Psoas muscle (tissue), 8 donors: ENCODE measurements around the gene MB21D2. TPM values are rescaled to one million over a fixed set of nuclear protein-coding genes. Genes with fewer than 3 reads are reported as not detected.
A peak's percentile ranks its signal among the peaks of the same experiment; 100 is the strongest.

ENCODE experiments used
- ATAC-seq, 4 donors: fragments of 200-7000 bp; cut with Tn5 transposase; one replicate each; pipeline ENCODE4 v1.9.1; 2020; ENCODE audit warnings: moderate library complexity in 3 of 4, mild to moderate bottlenecking in 2 of 4
- DNase-seq, 2 donors: peaks; one replicate each; pipeline ENCODE4 v3.0.0-alpha.2; 2020
- H3K27ac ChIP-seq: fragments of 200-600 bp; one replicate; pipeline ENCODE4 v1.8.0; 2022
- H3K27me3 ChIP-seq, 3 donors: fragments of 200-600 bp in 1 of 3; one replicate each; pipeline versions ENCODE4 v1.6.1 to v1.8.0; 2013 to 2022; ENCODE audit warnings: low read length in 2 of 3, mild to moderate bottlenecking in 2 of 3, moderate library complexity in 1 of 3; ENCODE audit not compliant: insufficient read depth in 3 of 3
- H3K36me3 ChIP-seq, 2 donors: fragments of 200-600 bp in 1 of 2; one replicate each; pipeline versions ENCODE4 v1.6.1 to v1.8.0; 2013 to 2022; ENCODE audit warnings: low read depth in 1 of 2, mild to moderate bottlenecking in 1 of 2, moderate library complexity in 1 of 2; ENCODE audit not compliant: insufficient read depth in 1 of 2
- H3K4me1 ChIP-seq: fragments of 200-600 bp; one replicate; pipeline ENCODE4 v1.8.0; 2022
- H3K4me3 ChIP-seq: fragments of 200-600 bp; one replicate; pipeline ENCODE4 v1.8.0; 2022; ENCODE audit warnings: mild to moderate bottlenecking
- H3K9me3 ChIP-seq: fragments of 200-600 bp; one replicate; pipeline ENCODE4 v1.8.0; 2022
- CTCF ChIP-seq: fragments of 200-600 bp; IDR thresholded peaks from one replicate; pipeline ENCODE4 v1.8.0; 2022; ENCODE audit warnings: antibody characterized with exemption
- WGBS, 3 donors: extraction: QIAGEN DNeasy Blood & Tissue Kit; methylation state at CpG; one replicate each; pipeline versions ENCODE4 v1.1.6 to v1.1.7; 2013; 5-methylcytosine and 5-hydroxymethylcytosine counted together
- intact Hi-C, 2 donors: fragments of 100-400 bp; cut with DNase I; formaldehyde crosslinking; loops; one replicate each; pipeline versions ENCODE4 v1.11.0 to v1.14.2; 2022
- polyA plus RNA-seq, 3 donors: library from polyadenylated mRNA; stranded (reverse); fragments of 200-250 nt; gene quantifications; one replicate each; pipeline ENCODE4 v1.2.3, GENCODE V29; 2013
- total RNA-seq, 4 donors: library from RNA; stranded (reverse); fragmentation: NEBNext Ultra II Directional in 2 of 4; extraction: Animal tissue kit (Norgen Biotek cat#: 25700) in 2 of 4; gene quantifications; one replicate each; pipeline versions ENCODE4 v1.2.1 to v1.2.4, GENCODE V29; 2021 to 2023
- donor health status: healthy with polysubstance abuse.
- donor health status: DM: no; HTN: no; CAD: no; lungs with moderate emphysema.
- donor health status: Bipolar disorder and iron deficiency.
- donor health status: healthy.
- donor health status: DM: yes; HTN: yes; CAD: no.
- donor health status: DM: no; HTN: no; CAD: no.
- donor health status: DM: no; HTN: no; CAD: no.
- donor health status: DM: yes; HTN: yes; CAD: no.

MB21D2 gene
- total and polyA plus RNA-seq, 7 donors, result 0.61 to 2.6 (median 1.3) TPM

- Histone ChIP-seq H3K27me3 (no peaks in the 10 kb centered on the region), H3K27ac (no peak overlapping the region), H3K36me3 (no peaks in the 10 kb centered on the region), H3K4me1 (no peaks in the 10 kb centered on the region), H3K9me3 (no peaks in the 10 kb centered on the region), H3K4me3 (no peak overlapping the region)
- DNase-seq (no peak), ATAC-seq (no peak)
- intact Hi-C loops, result no loop called here
- no peak for TF ChIP-seq CTCF
- WGBS, 3 donors, result 79 to 91% (median 79%) methylated on average over 7 of the region's 7 CpGs
Observed at GRCh38 chr3:192881159-192881786, 36.4 kb downstream of the MB21D2 start.

- Histone ChIP-seq H3K4me3 (no peak overlapping the region), H3K9me3 (no peaks in the 10 kb centered on the region), H3K27ac (no peak overlapping the region), H3K4me1 (no peaks in the 10 kb centered on the region), H3K27me3 (no peaks in the 10 kb centered on the region), H3K36me3 (no peaks in the 10 kb centered on the region)
- ATAC-seq (no peak), DNase-seq (no peak)
- WGBS, 3 donors, result 66 to 74% (median 71%) methylated on average over 6 of the region's 6 CpGs
- no peak for TF ChIP-seq CTCF
- intact Hi-C loops, result no loop called here
Observed at GRCh38 chr3:192880313-192880712, 37.3 kb downstream of the MB21D2 start.

- Histone ChIP-seq H3K9me3 (no peaks in the 10 kb centered on the region), H3K4me1 (no peaks in the 10 kb centered on the region), H3K27me3 (no peaks in the 10 kb centered on the region), H3K27ac (no peak overlapping the region), H3K36me3 (no peaks in the 10 kb centered on the region), H3K4me3 (no peak overlapping the region)
- intact Hi-C loops, result no loop called here
- DNase-seq, result no peak
- no peak for TF ChIP-seq CTCF
- 86 to 91% (median 88%) methylated on average over 8 of the region's 8 CpGs for WGBS, 3 donors
- peak; percentile 61 to 87 (median 78) for ATAC-seq
Observed at GRCh38 chr3:192879346-192880031, 38.2 kb downstream of the MB21D2 start.

- DNase-seq (no peak), ATAC-seq (no peak)
- Histone ChIP-seq H3K4me3 (no peak overlapping the region), H3K27me3 (no peaks in the 10 kb centered on the region), H3K9me3 (no peaks in the 10 kb centered on the region), H3K27ac (no peak overlapping the region), H3K4me1 (no peaks in the 10 kb centered on the region), H3K36me3 (no peaks in the 10 kb centered on the region)
- TF ChIP-seq CTCF, result no peak
- WGBS, 3 donors, result 48 to 64% (median 54%) methylated on average over 3 of the region's 3 CpGs
- intact Hi-C loops, result no loop called here
Observed at GRCh38 chr3:192875971-192876565, 41.6 kb downstream of the MB21D2 start.
